CD14-positive monocyte (primary cell): ENCODE data around the gene SPSB4. TPM values are rescaled to one million over a fixed set of nuclear protein-coding genes. Genes with fewer than 3 reads are reported as not detected.

Source experiments
- DNase-seq, 3 donors: peaks; one replicate each; pipeline ENCODE4 v3.0.0-alpha.2; 2011 to 2022
- H2AFZ ChIP-seq: 2 replicates; pipeline ENCODE4 v1.6.0; 2012; ENCODE audit warnings: mild to moderate bottlenecking, low read depth, low read length, inconsistent platforms; ENCODE audit not compliant: insufficient read depth, poor library complexity, severe bottlenecking
- H3K27ac ChIP-seq, 2 donors: 1 replicate in 1 of 2; 2 replicates in 1 of 2; pipeline ENCODE4 v1.5.1; 2012 to 2013; ENCODE audit warnings: low read length in 2 of 2, control low read depth in 1 of 2, inconsistent platforms in 1 of 2, low read depth in 1 of 2, mild to moderate bottlenecking in 1 of 2
- H3K27me3 ChIP-seq, 2 donors: one replicate each; pipeline versions ENCODE4 v1.6.0 to v1.6.1; 2011 to 2013; ENCODE audit warnings: low read length in 2 of 2; ENCODE audit not compliant: control insufficient read depth in 2 of 2, insufficient read depth in 2 of 2
- H3K36me3 ChIP-seq, 2 donors: replicated peaks in 1 of 2; 1 replicate in 1 of 2; 2 replicates in 1 of 2; pipeline versions ENCODE4 v1.5.1 to v1.6.1; 2012 to 2013; ENCODE audit warnings: low read length in 2 of 2, control low read depth in 1 of 2, inconsistent platforms in 1 of 2, mild to moderate bottlenecking in 1 of 2; ENCODE audit not compliant: insufficient read depth in 2 of 2, control insufficient read depth in 1 of 2
- H3K4me1 ChIP-seq, 2 donors: 1 replicate in 1 of 2; 2 replicates in 1 of 2; pipeline versions ENCODE4 v1.5.1 to v1.6.1; 2012 to 2013; ENCODE audit warnings: low read length in 2 of 2, control low read depth in 1 of 2, inconsistent platforms in 1 of 2, mild to moderate bottlenecking in 1 of 2, moderate library complexity in 1 of 2; ENCODE audit not compliant: insufficient read depth in 2 of 2, control insufficient read depth in 1 of 2
- H3K4me2 ChIP-seq: replicated peaks from 2 replicates; pipeline ENCODE3; 2012; ENCODE audit warnings: low read length, moderate library complexity, mild to moderate bottlenecking; ENCODE audit not compliant: poor library complexity, severe bottlenecking; ENCODE audit errors: extremely low read depth
- H3K4me3 ChIP-seq, 3 experiments: fragments of 200-600 bp in 1 of 3; sonication (generic) in 1 of 3; replicated peaks in 1 of 3; 1 replicate in 2 of 3; 2 replicates in 1 of 3; pipeline ENCODE4 v1.5.1; 2011 to 2013; ENCODE audit warnings: low read length in 3 of 3, mild to moderate bottlenecking in 3 of 3, control low read depth in 2 of 3, low read depth in 2 of 3, inconsistent platforms in 1 of 3, moderate library complexity in 1 of 3
- H3K79me2 ChIP-seq: 2 replicates; pipeline ENCODE4 v1.6.0; 2012; ENCODE audit warnings: mild to moderate bottlenecking, control low read depth, inconsistent platforms, low read length, moderate library complexity; ENCODE audit not compliant: insufficient read depth
- H3K9ac ChIP-seq: 2 replicates; pipeline ENCODE4 v1.6.0; 2017; ENCODE audit warnings: low read length, mild to moderate bottlenecking; ENCODE audit not compliant: insufficient read depth, poor library complexity, severe bottlenecking
- H3K9me3 ChIP-seq, 2 donors: replicated peaks in 1 of 2; 1 replicate in 1 of 2; 2 replicates in 1 of 2; pipeline versions ENCODE4 v1.5.1 to v1.6.1; 2012 to 2013; ENCODE audit warnings: low read length in 2 of 2, control low read depth in 1 of 2; ENCODE audit not compliant: control insufficient read depth in 1 of 2, insufficient read depth in 1 of 2
- H4K20me1 ChIP-seq: 2 replicates; pipeline ENCODE4 v1.6.0; 2012; ENCODE audit warnings: mild to moderate bottlenecking, low read length, control low read depth, moderate library complexity; ENCODE audit not compliant: insufficient read depth
- H3K27ac Mint-ChIP-seq, 7 donors: one replicate each; pipeline ENCODE4 v1.8.0; 2020; ENCODE audit warnings: mild to moderate bottlenecking in 7 of 7, mixed read lengths in 7 of 7, moderate library complexity in 6 of 7, inconsistent platforms in 2 of 7
- H3K27me3 Mint-ChIP-seq, 3 donors: one replicate each; pipeline ENCODE4 v1.8.0; 2021 to 2022; ENCODE audit warnings: low read depth in 3 of 3, mild to moderate bottlenecking in 3 of 3, mixed read lengths in 3 of 3, moderate library complexity in 3 of 3, inconsistent platforms in 1 of 3
- H3K36me3 Mint-ChIP-seq, 2 donors: one replicate each; pipeline ENCODE4 v1.8.0; 2020; ENCODE audit warnings: mixed read lengths in 2 of 2, inconsistent platforms in 1 of 2, mild to moderate bottlenecking in 1 of 2
- H3K4me1 Mint-ChIP-seq: one replicate; pipeline ENCODE4 v1.8.0; 2020; ENCODE audit warnings: mild to moderate bottlenecking, mixed read lengths
- H3K4me3 Mint-ChIP-seq, 2 donors: one replicate each; pipeline ENCODE4 v1.8.0; 2020; ENCODE audit warnings: mild to moderate bottlenecking in 2 of 2, mixed read lengths in 2 of 2, moderate library complexity in 1 of 2
- H3K9me3 Mint-ChIP-seq, 7 donors: one replicate each; pipeline ENCODE4 v1.8.0; 2020 to 2022; ENCODE audit warnings: mixed read lengths in 7 of 7, mild to moderate bottlenecking in 6 of 7, moderate library complexity in 6 of 7, inconsistent platforms in 2 of 7
- CTCF ChIP-seq: fragments of 200-600 bp; IDR thresholded peaks from one replicate; pipeline ENCODE4 v1.8.0; 2022; ENCODE audit warnings: antibody characterized with exemption, mild to moderate bottlenecking
- WGBS: methylation state at CpG from one replicate; pipeline ENCODE4 v1.1.5; 2013; ENCODE audit warnings: missing lambda C conversion rate; ENCODE audit not compliant: insufficient coverage; 5-methylcytosine and 5-hydroxymethylcytosine counted together
- intact Hi-C, 2 donors: fragments of 100-400 bp; cut with micrococcal nuclease; formaldehyde crosslinking; loops; one replicate each; pipeline versions ENCODE4 v1.15.0 to v1.15.1; 2023
- polyA plus RNA-seq, 3 donors: library from polyadenylated mRNA; depleted of rRNA in 1 of 3; unstranded in 2 of 3; stranded (reverse) in 1 of 3; fragments of 300-500 nt in 2 of 3; fragments of >200 nt in 1 of 3; fragmentation: Illumina TruSeq in 2 of 3; gene quantifications; 1 replicate in 2 of 3; 2 replicates in 1 of 3; pipeline ENCODE4 v1.2.3, GENCODE V29; 2012 to 2021

Gene SPSB4
- polyA plus RNA-seq, 3 donors = not detected

DNA sequence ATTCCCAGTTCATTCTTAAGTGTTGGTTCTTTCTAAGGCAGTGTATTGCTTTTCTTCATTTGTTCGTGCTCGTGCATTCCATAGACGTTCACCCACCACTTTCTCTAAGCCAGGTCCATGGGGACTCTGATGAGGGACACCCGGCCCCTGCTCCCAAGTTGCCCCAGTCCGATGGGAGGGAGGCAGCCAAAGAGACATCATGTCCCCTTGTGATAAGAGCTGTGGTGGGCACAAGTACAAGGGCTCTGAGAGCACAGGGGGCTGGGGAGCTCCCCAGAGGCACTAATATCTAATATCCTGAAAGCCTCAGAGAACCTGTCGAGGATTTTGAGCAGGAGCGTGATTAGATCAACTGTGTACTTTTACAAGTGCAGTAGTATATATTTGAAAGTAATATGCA is 6.3 kb downstream of the SPSB4 start:
- H3K4me1 Mint-ChIP-seq = peaks cover 1% of the 10 kb centered on the region
- no peak overlapping the region for H3K27ac Mint-ChIP-seq
- no peak overlapping the region for H2AFZ ChIP-seq
- TF ChIP-seq CTCF = no peak
- no peaks in the 10 kb centered on the region for H3K36me3 ChIP-seq
- H3K9me3 ChIP-seq = peaks cover 3 to 9% of the 10 kb centered on the region in 2 donors
- no peak for DNase-seq
- no peak overlapping the region for H3K4me2 ChIP-seq
- H3K4me1 ChIP-seq = no peaks in the 10 kb centered on the region
- no peaks in the 10 kb centered on the region for H3K36me3 Mint-ChIP-seq
- H3K4me3 Mint-ChIP-seq = no peak overlapping the region
- H3K27me3 Mint-ChIP-seq = peaks cover 27 to 37% (median 37%) of the 10 kb centered on the region in 3 donors
- no peaks in the 10 kb centered on the region for H3K79me2 ChIP-seq
- no peak overlapping the region for H3K27ac ChIP-seq
- H3K9me3 Mint-ChIP-seq = peaks cover 0 to 7% (median 5%) of the 10 kb centered on the region in 7 donors
- intact Hi-C loops = no loop called here
- H3K9ac ChIP-seq = no peak overlapping the region
- H4K20me1 ChIP-seq = no peaks in the 10 kb centered on the region
- H3K27me3 ChIP-seq = peaks cover 15 to 23% of the 10 kb centered on the region in 2 donors
- WGBS = 95% methylated on average over 3 of the region's 7 CpGs
- H3K4me3 ChIP-seq = no peak overlapping the region

GRCh38 chr3:141057946-141058800 is 7.0 kb downstream of the SPSB4 start:
- no peak overlapping the region for H3K27ac ChIP-seq
- no peak for DNase-seq
- H3K9me3 Mint-ChIP-seq = peaks cover 0 to 7% (median 4%) of the 10 kb centered on the region in 7 donors
- no peak overlapping the region for H3K4me3 ChIP-seq
- H3K4me3 Mint-ChIP-seq = no peak overlapping the region
- WGBS = 92% methylated on average over 7 of the region's 8 CpGs
- H3K27me3 Mint-ChIP-seq = peaks cover 20 to 30% (median 29%) of the 10 kb centered on the region in 3 donors
- no peak overlapping the region for H3K9ac ChIP-seq
- H3K27me3 ChIP-seq = peaks cover 12 to 16% of the 10 kb centered on the region in 2 donors
- no peak overlapping the region for H3K4me2 ChIP-seq
- no peaks in the 10 kb centered on the region for H3K4me1 ChIP-seq
- H4K20me1 ChIP-seq = no peaks in the 10 kb centered on the region
- H3K27ac Mint-ChIP-seq = no peak overlapping the region
- no peak for TF ChIP-seq CTCF
- intact Hi-C loops = no loop called here
- no peak overlapping the region for H2AFZ ChIP-seq
- H3K79me2 ChIP-seq = no peaks in the 10 kb centered on the region
- no peaks in the 10 kb centered on the region for H3K36me3 Mint-ChIP-seq
- H3K36me3 ChIP-seq = no peaks in the 10 kb centered on the region
- H3K9me3 ChIP-seq = peaks cover 3 to 5% of the 10 kb centered on the region in 2 donors
- no peaks in the 10 kb centered on the region for H3K4me1 Mint-ChIP-seq
